HG03558 (cell line): Measurements from ENCODE around the gene RGL4.
"Not testable (repeated sequence)": the region's sequence is repeated elsewhere in the genome, so short reads cannot be mapped to it uniquely, and the experiment has no call there.

ENCODE experiments used
- ATAC-seq: cut with Tn5 transposase; IDR thresholded peaks from one replicate; pipeline ENCODE4 v1.9.1; 2021; ENCODE audit warnings: moderate number of reproducible peaks; ENCODE audit not compliant: unreplicated experiment; ENCODE audit errors: extremely low read depth

Gene RGL4, protein sequence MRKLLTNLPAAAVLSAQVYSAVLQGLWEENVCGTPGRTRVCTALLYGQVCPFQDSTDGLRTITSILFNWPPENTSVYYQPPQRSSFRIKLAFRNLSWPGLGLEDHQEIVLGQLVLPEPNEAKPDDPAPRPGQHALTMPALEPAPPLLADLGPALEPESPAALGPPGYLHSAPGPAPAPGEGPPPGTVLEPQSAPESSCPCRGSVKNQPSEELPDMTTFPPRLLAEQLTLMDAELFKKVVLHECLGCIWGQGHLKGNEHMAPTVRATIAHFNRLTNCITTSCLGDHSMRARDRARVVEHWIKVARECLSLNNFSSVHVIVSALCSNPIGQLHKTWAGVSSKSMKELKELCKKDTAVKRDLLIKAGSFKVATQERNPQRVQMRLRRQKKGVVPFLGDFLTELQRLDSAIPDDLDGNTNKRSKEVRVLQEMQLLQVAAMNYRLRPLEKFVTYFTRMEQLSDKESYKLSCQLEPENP

DNA sequence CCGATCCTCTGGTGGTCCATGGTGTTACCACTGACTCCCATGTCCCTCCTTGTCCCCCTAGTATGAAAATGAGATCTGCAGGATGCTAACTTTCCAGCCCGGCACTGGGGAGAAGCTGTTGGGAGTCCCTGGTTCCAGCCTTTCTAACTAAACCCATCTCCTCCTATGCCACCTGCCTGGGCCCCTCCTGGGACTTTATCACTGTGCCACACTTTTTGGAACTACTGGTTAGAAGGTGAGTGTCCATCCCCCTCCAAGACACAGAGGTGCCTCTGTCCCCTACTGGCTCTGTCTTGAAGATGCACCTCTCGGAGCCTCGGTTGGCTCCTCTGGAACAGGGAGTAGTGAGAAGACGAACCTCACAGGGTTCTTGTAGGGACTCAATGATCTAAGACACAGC lies at the start of gene RGL4:
Gene RGL4 (plus strand): TSS at position 301 of the 400 bp plus-strand sequence. CDS start 1,018 bp downstream, outside the sequence.
- ATAC-seq, result no peak

DNA sequence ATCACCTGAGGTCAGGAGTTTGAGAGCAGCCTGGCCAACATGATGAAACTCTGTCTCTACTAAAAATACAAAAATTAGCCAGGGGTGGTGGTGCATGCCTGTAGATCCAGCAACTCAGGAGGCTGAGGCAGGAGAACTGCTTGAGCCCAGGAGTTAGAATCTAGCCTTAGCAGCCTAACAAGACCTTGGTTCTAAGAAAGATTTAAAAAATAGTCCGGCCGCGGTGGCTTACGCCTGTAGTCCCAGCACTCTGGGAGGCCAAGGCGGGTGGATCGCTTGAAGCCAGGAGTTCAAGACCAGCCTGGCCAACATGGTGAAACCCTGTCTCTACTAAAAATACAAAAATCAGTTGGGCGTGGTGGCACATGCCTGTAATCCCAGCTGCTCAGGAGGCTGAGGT lies 44.3 kb upstream of the RGL4 start:
- ATAC-seq, result not testable (repeated sequence)

DNA sequence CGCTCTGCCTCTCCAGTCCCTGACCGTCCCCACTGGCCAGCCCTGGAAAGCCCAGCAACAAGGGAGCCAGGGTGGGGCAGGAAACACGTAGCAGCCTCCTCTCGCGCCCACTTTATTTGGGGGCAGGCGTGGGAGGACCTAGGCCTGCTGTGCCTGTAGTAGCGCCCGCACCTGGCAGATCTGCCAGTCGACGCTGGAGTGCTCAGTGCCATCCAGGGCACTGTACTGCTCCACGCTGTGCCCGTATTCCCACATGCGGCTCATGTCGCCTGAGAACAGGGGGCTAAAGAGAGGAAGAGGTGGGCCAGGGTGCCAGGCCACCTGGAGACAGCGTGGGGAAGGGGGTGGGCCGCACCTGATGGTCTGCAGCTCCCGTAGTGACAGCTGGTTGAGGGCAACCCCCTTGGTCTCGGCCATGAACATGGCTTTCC lies 41.7 kb upstream of the RGL4 start:
- ATAC-seq, result no peak

DNA sequence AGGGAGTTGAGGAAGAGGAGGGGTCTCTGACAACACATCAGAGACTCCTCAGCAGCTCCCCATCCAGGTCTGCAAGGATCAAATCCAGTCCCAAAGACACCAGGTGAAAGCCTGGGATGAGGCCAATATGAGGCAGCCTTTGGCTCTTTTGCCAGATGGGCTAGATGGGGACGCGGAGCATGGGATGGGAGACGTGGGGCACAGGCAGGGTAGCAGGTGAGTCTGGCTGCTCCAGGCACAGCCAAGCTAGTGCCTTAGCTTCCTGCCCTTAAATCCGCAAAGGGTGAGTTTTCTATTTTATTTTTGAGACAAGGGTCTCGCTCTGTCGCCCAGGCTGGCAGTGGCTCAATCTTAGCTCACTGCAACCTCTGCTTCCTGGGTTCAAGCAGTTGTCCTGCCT lies 39.1 kb upstream of the RGL4 start:
- no peak for ATAC-seq

DNA sequence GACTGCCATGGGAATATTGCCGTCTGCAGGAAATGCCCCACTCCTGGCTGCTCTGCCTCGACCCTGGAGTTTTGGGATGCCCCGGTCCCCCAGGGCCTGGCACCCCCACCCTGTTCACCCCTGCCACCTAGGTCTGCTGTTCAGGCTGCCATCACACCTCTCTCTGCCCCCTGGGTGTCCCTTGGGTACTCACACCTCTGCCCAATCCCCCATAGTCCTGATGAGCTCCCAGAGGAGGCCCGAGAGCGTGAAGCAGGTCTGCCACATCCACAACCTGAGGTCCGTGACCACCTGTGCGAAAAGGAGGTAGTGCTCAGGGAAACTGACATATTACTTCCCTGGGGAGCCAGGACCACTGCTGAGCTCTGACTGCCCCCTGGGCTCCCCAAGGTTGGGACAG lies 38.5 kb upstream of the RGL4 start:
- ATAC-seq, result no peak

DNA sequence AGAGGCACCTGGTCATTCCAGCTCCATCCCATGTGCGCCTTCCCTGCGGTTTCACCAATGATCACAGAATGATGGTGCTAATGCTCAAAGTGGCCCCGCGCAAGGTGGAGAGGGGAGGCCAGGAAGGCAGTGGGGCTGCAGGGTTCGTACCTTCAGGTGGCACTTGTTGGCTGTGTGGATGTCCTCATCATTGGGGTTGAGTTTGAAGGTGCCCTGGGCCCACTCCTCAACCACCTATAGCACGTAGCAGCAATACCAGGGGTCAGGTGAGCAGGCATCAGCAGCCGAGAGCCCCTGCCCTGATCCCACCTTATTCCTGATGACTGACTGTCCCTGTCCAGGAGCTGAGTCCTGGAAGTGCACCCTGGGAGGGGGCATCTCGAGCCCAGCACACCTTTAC lies 38.1 kb upstream of the RGL4 start:
- no peak for ATAC-seq

DNA sequence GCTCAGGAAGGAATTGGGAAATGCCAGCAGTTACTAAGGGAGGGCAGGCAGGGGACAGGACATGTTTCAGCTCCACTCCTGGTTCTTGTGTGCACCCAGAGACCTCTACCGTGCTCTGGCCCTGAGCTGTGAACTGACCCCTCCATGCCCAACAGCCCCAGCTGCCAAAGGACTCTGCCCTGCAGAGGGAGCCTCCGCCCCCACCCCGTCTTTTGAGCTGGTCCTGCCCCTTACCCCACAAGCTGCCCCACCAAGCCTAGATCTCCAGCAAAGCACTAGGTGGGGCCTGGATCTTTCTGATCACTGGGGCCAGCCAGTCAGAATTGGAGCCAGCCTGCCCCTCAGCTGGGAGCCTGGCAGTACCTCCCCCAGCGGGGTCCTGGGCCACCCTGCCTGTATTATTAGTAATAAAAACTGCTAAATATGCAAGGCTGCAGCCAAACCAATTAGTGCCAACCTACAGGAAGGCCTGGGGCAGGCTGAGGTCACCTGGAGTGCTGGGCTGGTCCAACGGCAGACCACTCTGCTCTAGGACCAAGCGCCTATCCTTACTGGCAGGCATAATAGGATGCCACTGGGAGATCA lies 34.8 kb upstream of the RGL4 start:
- no peak for ATAC-seq

DNA sequence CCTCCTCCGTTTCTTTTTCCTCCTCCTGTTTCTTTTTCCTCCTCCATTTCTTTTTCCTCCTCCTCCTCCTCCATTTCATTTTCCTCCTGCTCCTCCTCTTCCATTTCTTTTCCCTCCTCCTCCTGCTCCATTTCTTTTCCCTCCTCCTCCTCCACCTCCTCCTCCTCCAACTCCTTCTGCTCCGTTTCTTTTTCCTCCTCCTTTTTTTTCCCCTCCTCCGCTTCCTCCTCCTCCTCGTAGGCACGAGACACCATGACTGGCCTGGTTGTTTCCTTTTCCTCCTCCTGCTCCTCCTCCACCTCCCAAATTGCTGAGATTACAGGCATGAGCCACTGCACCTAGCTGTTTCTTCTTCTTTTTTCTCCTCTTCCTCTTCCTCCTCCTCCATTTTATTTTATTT lies 33.1 kb upstream of the RGL4 start:
- ATAC-seq, result no peak

DNA sequence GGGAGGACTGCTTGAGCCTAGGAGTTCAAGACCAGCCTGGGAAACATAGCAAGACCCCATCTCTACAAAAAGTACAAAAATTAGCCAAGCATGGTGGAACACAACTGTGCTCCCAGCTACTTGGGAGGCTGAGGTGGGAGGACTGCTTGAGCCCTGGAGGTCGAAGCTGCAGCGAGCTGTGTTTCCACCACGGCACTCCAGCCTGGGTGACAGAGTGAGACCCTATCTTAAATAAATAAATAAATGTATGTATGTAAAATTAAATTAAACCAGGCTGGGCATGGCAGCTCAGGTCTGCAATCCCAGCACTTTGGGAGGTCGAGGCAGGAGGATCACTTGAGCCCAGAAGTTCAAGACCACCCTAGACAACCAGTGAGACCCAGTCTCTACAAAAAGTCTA lies 30.4 kb upstream of the RGL4 start:
- ATAC-seq, result not testable (repeated sequence)

DNA sequence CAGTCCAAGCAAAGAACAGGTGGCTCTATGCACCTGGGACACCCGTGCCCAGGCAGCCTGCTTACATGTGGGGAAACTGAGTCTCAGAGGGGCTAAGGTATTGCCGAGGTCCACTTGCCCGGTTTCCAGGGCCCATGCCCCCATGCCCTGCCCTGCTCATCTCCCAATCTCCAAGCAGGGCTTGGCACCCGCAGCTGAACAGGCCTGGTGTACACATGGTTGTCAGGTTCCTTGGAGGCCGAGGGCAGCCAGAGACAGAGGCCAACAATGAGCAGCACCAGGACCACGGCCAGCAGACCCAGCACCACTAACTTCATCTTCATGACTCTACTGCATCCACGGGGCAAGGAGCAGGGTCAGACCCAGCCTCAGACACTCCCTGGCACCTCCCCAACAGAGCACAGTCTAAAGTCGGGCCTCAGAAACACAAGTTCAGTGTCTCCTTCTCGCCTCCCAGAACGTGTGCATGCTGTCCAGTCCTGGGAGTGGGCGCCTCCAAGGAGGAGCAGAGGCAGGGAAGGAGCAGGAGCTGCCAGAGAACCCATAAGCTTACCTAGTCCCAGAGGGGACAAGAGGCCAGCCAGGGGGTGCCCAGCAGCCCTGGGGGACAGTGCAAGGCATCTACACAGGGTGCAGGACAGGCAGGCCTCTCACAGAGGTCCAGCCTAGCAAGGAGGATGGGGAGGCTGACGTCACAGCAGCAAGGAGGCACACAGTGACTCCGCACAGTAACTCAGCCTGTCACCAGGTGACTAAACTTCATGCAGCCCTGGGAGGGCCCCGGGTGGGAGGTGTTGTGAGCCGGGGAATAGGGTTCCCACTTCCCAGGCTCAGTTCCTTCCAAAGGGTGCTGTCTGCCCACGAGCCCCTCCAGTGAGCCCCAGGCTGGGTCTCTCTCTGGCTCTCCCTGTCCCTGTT lies 20.2 kb upstream of the RGL4 start:
- ATAC-seq, result no peak

DNA sequence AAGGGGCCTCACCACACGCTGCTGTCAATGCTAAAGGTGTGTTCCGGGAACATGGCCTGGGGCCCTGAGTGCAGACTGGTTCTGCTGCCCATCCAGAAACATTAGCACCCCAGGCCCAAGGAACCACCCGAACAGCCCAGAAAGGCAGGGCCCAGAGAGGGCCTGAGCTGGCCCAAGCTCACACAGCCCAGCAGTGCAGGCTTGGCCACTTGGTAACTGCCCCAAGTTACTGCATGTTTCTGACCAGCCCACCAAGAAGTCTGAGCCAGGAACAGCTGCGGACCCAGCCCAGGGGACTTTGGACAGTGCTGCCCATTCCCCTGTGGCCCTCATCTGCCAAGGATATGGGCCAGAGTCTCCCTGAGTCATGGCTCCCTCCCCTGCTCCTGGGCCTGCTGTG lies 19.4 kb upstream of the RGL4 start:
- ATAC-seq, result not testable (repeated sequence)

DNA sequence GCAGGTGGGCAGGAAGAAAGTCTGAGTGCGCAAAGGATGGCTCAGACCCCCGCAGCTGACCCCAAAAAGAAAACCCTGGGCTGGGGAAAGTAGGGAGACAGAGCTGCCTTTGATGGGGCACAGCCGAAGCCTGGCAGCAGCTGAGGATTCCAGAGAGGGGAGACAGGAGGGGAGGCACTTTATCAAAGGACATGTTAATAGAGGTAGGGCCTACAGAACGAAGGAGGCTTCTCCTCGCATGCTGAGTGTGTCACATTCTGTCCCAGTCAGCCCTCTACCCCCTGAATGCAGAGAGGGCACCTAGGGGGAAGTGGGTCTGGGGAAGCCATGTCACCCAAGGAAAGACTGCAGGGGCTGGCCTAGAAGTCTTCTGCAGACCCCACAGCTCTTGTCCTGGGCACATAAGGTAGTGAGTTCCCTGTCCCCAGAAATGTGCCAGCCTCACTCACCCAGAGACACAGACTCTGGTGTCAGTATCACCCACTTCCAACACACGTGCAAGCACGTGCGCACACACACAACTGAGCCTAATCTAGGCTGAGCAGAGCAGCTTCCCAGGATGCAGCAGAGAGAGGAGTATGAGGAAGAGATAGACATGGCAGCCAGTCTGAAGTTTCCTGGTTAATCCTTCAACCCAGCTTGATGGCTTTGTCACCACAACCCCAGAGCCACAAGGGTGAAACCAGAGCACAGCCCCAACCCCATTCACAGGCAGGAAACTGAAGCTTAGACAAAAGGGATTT lies 18.3 kb upstream of the RGL4 start:
- ATAC-seq, result not testable (repeated sequence)

DNA sequence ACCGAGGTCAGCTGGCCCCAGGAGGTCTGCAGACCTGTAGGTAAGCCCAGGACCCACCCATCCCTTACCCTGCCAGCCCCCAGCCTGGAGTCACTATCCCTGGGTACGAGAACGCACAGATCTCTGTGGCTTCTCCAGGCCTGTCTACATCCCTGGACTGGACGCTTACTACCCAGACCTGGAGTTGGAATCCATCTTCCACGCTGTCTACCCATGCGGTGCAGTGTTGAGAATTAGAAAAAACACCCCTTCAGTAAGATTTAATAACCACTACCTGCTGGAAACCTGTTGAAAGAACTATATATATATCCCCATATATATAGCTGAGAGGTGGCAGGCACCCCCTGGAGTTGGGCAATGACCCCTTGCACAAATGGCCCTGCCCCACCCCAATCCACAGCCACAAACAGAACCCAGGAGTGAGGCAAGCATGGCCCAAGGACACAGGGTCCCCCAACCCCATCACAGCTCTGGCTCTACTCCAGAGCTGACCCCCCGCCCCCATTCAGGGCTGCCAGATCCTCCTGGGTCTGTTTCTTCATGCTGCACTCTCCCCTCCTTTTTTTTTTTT lies 17.7 kb upstream of the RGL4 start:
- ATAC-seq, result no peak

DNA sequence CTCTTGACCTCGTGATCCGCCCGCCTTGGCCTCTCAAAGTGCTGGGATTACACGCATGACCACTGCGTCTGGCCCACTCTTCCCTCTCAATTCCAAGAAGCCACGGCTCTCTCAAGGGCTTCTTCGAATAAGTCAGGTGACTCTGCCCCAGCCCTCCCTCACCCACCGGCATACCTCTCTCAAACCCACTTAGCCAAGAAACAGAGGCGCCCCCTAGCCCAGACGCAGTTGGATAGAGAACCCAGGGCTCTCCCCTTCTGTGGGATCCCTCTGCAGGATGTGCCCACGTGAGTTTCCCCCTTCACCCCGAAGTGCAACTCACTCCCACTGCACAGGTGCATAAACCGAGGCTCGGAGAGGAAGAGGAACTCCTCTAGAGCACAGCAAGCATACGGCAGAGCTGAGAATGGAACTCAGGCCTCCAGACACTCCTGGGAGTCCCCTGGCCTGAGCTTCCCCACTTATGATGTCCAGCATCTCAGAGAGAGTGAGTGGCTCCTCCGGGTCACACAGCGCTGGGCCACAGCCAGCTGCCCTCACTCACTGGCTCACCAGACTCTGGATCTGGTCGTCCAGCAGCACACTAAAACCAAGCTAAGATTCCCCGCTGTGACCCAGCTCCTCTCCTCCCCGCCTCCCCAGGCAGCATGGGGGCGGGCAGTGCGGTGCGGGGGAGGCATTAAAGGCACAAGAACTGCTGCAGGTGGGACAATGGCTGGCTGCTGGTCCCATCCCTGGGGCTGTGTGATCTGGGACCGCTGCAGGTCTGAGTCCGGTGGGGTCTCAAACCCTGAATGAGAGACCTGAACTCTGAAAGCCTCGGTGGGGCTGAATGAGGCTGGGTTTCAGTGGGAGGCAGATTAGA lies 16.8 kb upstream of the RGL4 start:
- ATAC-seq, result no peak

DNA sequence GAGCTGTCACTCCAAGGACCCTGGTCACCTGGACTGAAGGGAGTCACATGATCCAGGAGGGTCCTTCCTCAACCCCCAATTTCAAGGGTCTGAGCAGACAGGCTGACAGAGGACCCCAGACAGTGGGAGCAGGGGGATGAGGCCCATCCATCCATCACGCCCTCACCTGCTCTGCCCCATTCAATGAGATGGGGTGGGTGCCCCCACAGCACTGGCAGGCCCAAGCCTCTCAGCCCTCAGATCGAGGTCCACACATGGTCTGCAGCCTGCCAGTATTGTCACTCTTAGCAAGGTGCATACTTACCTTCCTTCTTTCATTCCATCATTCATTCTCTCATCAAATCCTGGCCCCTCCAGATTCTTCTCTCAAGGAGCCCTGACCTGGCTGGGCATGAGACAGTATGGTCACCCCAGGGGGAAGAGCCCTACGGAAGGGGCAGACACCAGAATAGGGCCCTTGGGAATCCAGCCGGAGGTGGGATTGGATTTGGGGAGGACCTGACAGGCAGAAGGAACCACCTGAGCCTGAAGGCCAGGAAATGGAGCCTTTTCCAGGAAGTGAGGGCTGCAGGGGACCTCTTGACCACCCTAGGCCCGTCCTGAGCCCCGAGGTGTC lies 15.8 kb upstream of the RGL4 start:
- not testable (repeated sequence) for ATAC-seq

DNA sequence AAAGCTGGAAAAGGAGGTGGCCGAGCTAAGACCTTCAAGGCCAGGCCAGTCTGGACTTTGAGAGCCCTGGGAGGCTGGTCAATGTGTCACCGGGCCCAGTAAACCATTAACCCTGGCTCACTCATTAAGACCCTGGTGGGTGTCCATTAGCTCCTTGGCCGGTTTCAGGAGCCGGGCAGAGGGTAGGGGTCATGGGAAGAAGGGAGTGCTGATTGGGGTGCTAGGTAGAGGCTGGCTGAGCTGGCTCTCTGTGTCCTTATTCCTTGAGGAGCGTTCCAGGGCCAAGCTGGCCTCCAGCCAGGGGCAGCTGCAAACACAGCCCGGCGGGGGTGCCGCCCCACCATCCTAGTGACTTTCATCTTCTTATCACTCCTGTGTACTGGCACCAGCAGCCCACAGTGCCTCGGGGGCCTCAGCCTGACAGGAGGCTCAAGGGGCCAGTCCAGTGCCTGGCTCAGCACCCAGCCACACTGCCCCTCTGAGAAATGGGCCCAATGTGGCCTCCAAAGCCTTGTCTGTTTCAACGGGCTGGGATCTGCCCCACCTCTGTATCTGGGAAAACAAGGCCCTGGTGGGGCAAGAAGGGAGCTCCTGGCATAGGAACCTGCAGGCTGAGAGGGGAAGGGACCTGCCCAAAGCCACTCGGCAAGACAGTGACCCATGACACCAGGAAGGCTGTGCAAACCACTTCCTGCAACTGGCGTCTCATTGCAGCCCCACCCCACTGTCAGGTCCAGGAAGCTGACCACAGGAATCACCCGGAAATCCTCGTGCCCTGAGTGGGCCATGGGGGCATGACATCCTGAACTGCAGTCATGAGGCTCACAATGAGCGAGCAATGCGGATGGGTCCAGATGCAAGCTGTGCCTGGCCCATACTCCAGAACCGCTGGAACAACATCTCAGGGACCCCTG lies 15.1 kb upstream of the RGL4 start:
- no peak for ATAC-seq
